HG03108 (cell line): ENCODE data around the gene VSNL1.

Source experiments
- ATAC-seq: cut with Tn5 transposase; IDR thresholded peaks from one replicate; pipeline ENCODE4 v1.9.1; 2021; ENCODE audit warnings: moderate library complexity; ENCODE audit not compliant: unreplicated experiment

VSNL1 gene

GRCh38 chr2:17689010-17689409 lies 148.5 kb downstream of the VSNL1 start:
- no peak for ATAC-seq

DNA sequence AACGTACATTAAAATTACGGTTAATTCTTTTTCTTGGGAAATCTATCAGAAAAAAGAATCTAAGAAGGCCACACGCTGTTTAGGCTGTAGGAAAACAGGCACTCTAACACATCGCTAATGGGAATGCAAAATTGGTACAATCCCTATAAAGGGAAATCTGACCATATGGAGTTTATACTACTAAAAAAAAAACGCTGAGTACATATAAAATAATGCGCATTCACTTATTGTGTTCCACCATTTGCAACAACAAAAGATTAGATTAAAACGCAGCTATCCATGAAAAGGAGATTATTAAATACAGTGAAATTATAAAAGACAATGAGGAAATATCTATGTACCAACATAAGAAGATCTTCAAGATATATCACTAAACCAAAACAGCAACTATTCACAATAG lies 150.3 kb downstream of the VSNL1 start:
- ATAC-seq, result no peak
